GM12872 (cell line): ENCODE measurements around the gene MAFB.

Experiments used
- TF ChIP-seq, protein P1 (sequence below): IDR thresholded peaks from 3 replicates; pipeline ENCODE4 v1.5.1; 2011; ENCODE audit warnings: low read depth, mild to moderate bottlenecking, low read length, moderate library complexity; ENCODE audit not compliant: insufficient read depth

MAFB gene

DNA sequence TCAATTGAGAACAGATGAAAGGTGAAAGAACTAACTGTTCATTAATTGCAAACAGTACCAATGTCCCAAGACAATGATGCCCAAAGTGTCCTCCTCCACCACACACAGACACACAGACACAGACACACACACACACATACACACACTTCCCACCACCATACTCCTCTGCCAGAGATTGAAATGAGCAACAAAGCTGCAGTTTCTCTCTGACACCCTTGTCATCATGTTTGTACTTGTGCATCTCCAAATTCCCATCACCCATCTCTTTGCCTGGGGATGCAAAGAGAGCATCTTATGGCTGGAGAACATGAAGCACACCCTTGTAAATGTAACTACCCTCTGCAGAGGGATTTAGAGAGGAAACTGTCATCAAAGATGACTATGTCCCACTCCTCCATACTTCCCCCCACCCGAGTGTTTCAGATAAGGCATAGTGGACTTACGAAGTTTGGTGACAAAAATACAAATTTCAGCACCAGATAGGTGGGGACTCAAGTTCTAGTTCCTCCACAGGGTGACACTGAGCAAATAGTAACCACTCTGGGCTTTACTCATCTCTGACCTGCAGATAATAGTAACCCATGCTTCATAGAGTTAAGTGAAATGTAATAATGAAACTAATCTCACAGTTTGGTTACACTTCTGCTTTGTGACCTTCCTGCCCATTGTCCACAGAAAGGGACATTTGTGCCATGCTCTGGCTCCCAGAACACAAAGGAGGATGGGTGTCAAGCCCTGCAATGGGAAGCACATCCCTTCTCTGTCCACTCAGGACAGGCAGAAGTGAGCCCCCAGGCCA, 8.7 kb downstream of the MAFB start:
- TF ChIP-seq, protein P1, sequence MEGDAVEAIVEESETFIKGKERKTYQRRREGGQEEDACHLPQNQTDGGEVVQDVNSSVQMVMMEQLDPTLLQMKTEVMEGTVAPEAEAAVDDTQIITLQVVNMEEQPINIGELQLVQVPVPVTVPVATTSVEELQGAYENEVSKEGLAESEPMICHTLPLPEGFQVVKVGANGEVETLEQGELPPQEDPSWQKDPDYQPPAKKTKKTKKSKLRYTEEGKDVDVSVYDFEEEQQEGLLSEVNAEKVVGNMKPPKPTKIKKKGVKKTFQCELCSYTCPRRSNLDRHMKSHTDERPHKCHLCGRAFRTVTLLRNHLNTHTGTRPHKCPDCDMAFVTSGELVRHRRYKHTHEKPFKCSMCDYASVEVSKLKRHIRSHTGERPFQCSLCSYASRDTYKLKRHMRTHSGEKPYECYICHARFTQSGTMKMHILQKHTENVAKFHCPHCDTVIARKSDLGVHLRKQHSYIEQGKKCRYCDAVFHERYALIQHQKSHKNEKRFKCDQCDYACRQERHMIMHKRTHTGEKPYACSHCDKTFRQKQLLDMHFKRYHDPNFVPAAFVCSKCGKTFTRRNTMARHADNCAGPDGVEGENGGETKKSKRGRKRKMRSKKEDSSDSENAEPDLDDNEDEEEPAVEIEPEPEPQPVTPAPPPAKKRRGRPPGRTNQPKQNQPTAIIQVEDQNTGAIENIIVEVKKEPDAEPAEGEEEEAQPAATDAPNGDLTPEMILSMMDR, result no peak

DNA sequence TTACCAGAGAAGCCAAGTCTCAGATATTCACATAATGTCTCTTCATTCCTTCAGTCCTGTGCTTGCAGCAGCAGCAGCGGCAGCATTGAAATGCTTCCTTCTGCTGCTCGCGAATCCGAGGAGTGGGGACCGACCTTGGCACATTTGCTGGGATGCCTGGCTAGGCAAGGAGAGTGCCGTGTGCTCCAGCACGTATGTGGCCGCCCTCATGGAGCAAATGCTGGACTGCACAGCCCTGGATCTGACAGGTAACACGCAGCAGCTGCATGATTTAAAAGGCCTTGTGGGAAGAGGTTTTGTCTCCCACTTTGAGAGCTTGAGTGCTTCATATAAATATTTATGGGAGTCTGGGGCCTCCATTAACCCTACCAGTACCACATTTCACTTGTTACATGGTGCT, 9.9 kb downstream of the MAFB start:
- TF ChIP-seq, protein P1, result no peak

DNA sequence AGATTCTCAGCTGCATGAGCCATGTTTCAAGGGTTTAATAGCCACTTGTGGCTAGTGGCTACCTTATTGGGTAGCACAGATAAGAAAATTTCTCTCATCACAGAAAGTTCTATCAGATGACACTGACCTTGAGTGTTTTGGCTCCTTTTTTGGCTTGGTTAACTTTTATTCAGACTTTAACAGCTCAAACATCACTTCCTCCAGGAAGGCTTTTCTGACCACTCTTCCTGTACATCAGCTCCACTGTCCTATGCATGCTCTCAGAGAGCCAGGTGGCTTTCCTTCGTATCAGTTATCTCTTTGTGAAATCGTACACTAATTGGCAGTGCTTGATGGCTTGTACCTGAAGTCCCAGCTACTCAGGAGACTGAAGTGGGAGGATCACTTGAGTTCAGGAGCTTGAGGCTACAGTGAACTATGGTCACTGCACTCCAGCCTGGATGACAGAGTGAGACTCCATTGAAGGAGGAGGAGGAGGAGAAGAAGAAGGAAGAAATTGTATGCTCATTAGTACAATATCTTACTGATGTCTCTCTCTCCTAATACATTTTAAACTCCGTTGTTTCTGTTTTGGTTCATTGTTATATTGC, 10.7 kb downstream of the MAFB start:
- TF ChIP-seq, protein P1, result no peak

DNA sequence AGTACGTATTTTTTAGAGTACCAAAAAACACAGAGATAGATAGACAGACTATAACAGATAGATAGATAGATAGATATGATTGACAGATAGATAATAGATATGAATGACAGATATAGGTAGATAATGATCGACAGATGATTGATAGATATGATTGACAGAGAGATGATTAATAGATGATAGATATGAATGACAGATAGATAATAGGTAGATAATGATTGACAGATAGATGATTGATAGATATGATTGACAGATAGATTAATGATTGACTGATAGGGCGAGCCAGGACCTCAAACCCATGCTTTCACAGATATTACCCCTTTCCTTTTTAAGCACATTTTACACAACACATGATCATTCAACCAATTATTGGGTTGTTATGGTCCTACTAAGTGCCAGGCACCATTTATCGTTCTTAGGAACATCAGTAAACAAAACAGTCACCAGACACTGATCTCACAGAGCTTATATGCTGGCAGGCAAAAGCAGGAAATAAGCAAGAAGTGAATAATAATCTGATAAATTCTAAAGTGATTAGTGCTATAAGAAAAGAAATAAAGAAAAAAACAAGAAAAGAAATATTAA, 11.6 kb downstream of the MAFB start:
- TF ChIP-seq, protein P1, result no peak

DNA sequence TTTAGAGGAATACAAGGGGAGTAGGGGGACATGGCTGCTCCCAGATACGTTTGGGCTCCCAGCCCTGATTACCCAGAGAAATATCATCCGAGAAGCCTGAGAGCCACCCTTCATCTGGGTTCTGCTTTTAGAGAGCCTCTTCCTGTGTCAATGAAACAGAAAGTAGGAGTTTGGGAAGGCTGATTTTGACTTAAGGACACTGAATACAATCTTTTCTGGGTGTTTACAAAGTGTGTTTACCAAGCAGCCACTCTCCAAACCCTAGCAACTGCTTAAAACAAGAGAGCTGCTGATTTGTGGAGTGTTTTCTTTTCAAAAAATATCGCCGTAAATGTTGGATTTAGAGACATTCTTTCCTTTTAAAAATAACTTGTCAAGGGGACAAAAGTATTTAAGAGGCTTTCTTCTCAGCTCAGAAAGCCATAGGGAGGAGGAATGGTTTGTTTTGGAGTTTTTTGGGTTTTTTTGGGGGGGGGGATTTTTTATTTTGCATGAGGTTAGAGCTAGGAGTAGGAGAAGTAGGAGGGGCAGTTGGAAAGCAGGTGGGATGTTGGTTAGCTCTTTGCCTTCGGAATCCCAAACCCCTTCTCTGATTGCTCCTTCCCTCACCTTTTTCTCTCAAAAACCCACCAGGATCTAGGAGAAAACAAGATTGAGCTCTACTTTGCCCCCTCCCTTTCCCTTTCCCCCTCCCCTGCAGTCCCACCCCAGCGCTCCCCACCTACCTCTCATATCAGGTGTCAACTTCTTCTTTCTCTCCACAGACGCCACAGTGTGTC, 12.4 kb downstream of the MAFB start:
- TF ChIP-seq, protein P1, result no peak

DNA sequence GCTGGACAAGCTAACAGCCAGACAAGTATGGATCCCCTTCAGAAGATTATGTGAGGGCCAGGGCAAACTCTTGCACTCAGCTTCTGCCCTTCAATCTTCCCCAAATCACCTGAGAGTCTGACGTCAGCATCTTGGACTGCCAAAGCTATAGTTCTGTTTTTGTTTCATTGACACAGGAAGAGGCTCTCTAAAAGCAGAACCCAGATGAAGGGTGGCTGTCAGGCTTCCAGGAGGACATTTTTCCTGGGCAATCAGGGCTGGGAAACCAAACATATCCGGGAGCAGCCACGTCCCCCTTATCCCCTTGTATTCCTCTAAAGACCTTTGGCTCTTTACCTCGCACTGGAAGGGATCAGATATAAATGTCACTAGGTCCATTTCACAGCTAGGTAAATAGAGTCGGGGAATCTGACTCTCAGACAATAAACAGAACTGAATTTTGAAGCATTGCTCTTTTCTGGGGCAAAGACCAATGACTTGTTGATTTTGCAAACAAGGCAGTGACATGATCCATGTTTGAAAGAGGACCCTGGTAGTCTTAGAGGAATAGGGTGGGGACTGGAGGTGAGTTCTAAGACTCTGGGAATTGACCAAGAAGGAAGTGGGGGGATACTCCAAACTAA, 13.3 kb downstream of the MAFB start:
- TF ChIP-seq, protein P1, result no peak
